Right lobe of liver (tissue), 6 donors: ENCODE measurements around the gene MS4A15. TPM values are rescaled to one million over a fixed set of nuclear protein-coding genes. Genes with fewer than 3 reads are reported as not detected.

ENCODE experiments used
- ATAC-seq, 4 donors: fragments of 200-7000 bp; cut with Tn5 transposase; one replicate each; pipeline ENCODE4 v1.9.1; 2020; ENCODE audit warnings: mild to moderate bottlenecking in 4 of 4, moderate library complexity in 4 of 4
- DNase-seq, 3 donors: peaks; one replicate each; pipeline ENCODE4 v3.0.0-alpha.2; 2020
- H3K27ac ChIP-seq, 3 donors: fragments of 200-600 bp; one replicate each; pipeline ENCODE4 v1.8.0; 2022
- H3K27me3 ChIP-seq, 2 donors: fragments of 200-600 bp; one replicate each; pipeline ENCODE4 v1.8.0; 2022
- H3K36me3 ChIP-seq, 4 donors: fragments of 200-600 bp; sonication (generic) in 1 of 4; one replicate each; pipeline versions ENCODE4 v1.5.1 to v1.8.0; 2017 to 2022; ENCODE audit warnings: control low read depth in 1 of 4
- H3K4me1 ChIP-seq, 4 donors: fragments of 200-600 bp; sonication (generic) in 1 of 4; one replicate each; pipeline versions ENCODE4 v1.5.1 to v1.8.0; 2017 to 2022; ENCODE audit warnings: control low read depth in 1 of 4
- H3K4me3 ChIP-seq, 3 donors: fragments of 200-600 bp; one replicate each; pipeline ENCODE4 v1.8.0; 2022
- H3K9me3 ChIP-seq, 4 donors: fragments of 200-600 bp; sonication (generic) in 1 of 4; one replicate each; pipeline versions ENCODE4 v1.5.1 to v1.8.0; 2017 to 2022; ENCODE audit warnings: control low read depth in 1 of 4
- POLR2A ChIP-seq: fragments of 450-650 bp; IDR thresholded peaks from one replicate; pipeline ENCODE4 v1.6.1; 2017; ENCODE audit warnings: antibody characterized with exemption, mild to moderate bottlenecking
- WGBS: methylation state at CpG from one replicate; pipeline ENCODE4 v1.1.6; 2018; ENCODE audit warnings: low coverage, low lambda C conversion rate; ENCODE audit not compliant: insufficient coverage; ENCODE audit errors: missing lambda C conversion rate; 5-methylcytosine and 5-hydroxymethylcytosine counted together
- intact Hi-C, 2 donors: fragments of 100-400 bp; cut with DNase I; formaldehyde crosslinking; loops; one replicate each; pipeline versions ENCODE4 v1.11.2 to v1.14.1; 2022
- total RNA-seq, 6 experiments: library from RNA; depleted of rRNA in 2 of 6; stranded (reverse); fragments of >200 nt in 2 of 6; fragmentation: NEBNext Ultra II Directional in 3 of 6; extraction: Animal tissue kit (Norgen Biotek cat#: 25700) in 3 of 6; gene quantifications; one replicate each; pipeline versions ENCODE4 v1.1.0 to v1.2.4, GENCODE V29; 2016 to 2023
- TF ChIP-seq, protein P1 (sequence below), 4 donors: fragments of 200-600 bp in 3 of 4; fragments of 450-650 bp in 1 of 4; IDR thresholded peaks; one replicate each; pipeline versions ENCODE4 v1.5.1 to v1.8.0; 2016 to 2022; ENCODE audit warnings: antibody characterized with exemption in 4 of 4, mild to moderate bottlenecking in 2 of 4
- donor health status: DM: no; HTN: yes; CAD: no.
- donor health status: DM: no; HTN: no; CAD: no.
- donor health status: DM: no; HTN: no; CAD: no.
- donor health status: DM: no; HTN: yes; CAD: no.
- donor health status: DM: no; HTN: yes; CAD: no.

Gene MS4A15
- total RNA-seq, 6 experiments from 2014 or later = not detected

DNA sequence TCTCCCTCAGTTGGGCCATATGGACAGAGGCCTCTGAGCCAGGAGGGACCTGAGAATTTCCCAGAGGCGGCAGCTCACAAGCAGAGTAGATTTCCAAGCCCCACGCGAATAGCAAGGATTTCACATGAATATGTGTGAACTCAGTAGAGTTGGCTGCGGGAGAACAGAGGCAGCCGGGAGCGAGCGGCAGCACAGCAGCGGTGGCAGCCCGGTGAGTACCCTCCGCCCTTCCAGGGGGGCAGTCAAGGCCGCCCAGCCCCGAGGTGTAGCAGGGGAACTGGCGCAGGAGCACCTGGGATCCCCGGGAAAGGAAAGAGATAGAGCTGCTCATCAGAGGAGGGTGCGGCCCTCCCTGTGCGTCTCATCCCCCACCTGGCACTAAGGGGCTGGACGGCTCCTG, 8.4 kb upstream of the MS4A15 start:
- intact Hi-C loops = no loop called here
- H3K4me1 ChIP-seq = no peaks in the 10 kb centered on the region
- ATAC-seq = no peak
- H3K36me3 ChIP-seq = no peaks in the 10 kb centered on the region
- TF ChIP-seq, protein P1, sequence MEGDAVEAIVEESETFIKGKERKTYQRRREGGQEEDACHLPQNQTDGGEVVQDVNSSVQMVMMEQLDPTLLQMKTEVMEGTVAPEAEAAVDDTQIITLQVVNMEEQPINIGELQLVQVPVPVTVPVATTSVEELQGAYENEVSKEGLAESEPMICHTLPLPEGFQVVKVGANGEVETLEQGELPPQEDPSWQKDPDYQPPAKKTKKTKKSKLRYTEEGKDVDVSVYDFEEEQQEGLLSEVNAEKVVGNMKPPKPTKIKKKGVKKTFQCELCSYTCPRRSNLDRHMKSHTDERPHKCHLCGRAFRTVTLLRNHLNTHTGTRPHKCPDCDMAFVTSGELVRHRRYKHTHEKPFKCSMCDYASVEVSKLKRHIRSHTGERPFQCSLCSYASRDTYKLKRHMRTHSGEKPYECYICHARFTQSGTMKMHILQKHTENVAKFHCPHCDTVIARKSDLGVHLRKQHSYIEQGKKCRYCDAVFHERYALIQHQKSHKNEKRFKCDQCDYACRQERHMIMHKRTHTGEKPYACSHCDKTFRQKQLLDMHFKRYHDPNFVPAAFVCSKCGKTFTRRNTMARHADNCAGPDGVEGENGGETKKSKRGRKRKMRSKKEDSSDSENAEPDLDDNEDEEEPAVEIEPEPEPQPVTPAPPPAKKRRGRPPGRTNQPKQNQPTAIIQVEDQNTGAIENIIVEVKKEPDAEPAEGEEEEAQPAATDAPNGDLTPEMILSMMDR (IDR thresholded peaks at IDR 0.05) = no peak
- TF ChIP-seq POLR2A = no peak
- no peak overlapping the region for H3K27ac ChIP-seq
- 82% methylated on average over 3 of the region's 17 CpGs for WGBS
- H3K27me3 ChIP-seq = no peaks in the 10 kb centered on the region
- H3K9me3 ChIP-seq = no peaks in the 10 kb centered on the region
- H3K4me3 ChIP-seq = no peak overlapping the region
- no peak for DNase-seq

DNA sequence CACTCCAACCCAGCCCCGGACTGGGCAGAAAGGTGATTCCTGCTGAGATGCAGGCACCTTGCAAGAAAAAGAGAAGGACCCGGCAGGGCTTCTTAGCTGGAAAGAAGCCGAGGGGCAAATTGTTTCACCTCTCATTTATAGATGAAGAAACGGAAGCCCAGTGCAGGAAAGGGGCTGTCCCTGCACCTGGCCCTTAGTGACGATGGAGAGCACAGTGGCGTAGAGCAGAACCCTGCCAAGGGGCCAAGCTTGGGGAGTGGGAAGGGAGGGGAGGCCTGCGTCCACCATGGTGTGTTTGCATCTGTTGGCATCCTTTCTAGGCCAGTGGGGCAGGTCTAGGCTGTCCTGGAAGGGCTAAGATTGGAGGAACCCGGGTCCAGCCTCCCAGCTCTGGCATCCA, 7.8 kb upstream of the MS4A15 start:
- intact Hi-C loops = no loop called here
- H3K27ac ChIP-seq = no peak overlapping the region

DNA sequence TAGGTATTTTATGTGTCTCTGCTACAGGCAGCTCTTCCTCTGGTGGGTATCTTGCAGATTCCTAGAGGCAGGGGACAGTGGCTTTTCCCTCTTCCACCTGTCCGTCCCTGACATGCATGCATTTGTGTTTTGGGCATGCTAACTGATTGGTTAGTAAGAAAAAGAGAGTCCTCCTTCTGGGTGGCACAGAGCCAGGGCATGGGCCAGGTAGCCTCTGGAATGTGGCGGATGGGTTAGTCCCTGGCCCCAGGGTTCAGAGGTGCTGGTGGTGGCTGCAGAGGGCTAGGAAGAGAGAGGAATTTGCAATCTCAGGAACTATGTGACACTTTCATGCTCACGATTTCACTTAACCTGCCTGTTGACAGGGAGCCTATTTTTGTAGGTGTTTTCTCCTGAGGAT, 5.8 kb upstream of the MS4A15 start:
- ATAC-seq (no peak), DNase-seq (no peak)
- no peaks in the 10 kb centered on the region for H3K36me3 ChIP-seq
- H3K9me3 ChIP-seq = no peaks in the 10 kb centered on the region
- intact Hi-C loops = no loop called here
- no peaks in the 10 kb centered on the region for H3K27me3 ChIP-seq
- no peak overlapping the region for H3K4me3 ChIP-seq
- no peak for TF ChIP-seq POLR2A
- TF ChIP-seq, protein P1 (IDR thresholded peaks at IDR 0.05) = no peak
- H3K27ac ChIP-seq = no peak overlapping the region
- H3K4me1 ChIP-seq = no peaks in the 10 kb centered on the region
- WGBS = 45% methylated on average over 2 of the region's 3 CpGs

More for the DNA sequence above, 7.8 kb upstream of the MS4A15 start:
- no peak for ATAC-seq
- Histone ChIP-seq H3K4me1 (no peaks in the 10 kb centered on the region), H3K4me3 (no peak overlapping the region), H3K36me3 (no peaks in the 10 kb centered on the region), H3K9me3 (no peaks in the 10 kb centered on the region), H3K27me3 (no peaks in the 10 kb centered on the region)
- WGBS = 57% methylated on average over 7 of the region's 8 CpGs
- no peak for DNase-seq
- TF ChIP-seq POLR2A = no peak
- TF ChIP-seq, protein P1 (IDR thresholded peaks at IDR 0.05) = no peak

DNA sequence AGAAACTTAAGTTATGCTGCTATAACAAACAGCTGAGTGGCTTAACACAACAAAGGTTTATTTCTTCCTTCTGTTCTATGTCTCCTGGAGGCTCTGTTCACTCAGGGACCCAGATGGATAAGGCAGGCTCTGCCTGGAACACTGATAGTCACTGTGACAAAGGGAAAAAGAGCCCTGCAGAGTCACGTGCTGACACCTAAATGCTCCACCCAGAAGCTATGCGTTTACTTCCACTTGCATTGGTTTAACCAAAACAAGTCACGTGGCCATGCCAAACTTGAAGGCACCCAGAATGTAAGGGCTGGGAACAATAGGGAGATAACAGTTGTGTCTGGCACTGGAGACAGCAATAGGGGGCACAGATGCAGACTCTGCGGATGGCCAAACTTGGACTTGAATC, 3.4 kb upstream of the MS4A15 start:
- Histone ChIP-seq H3K27me3 (no peaks in the 10 kb centered on the region), H3K4me3 (no peak overlapping the region), H3K36me3 (no peaks in the 10 kb centered on the region), H3K9me3 (no peaks in the 10 kb centered on the region), H3K27ac (no peak overlapping the region), H3K4me1 (no peaks in the 10 kb centered on the region)
- intact Hi-C loops = no loop called here
- WGBS = 48% methylated on average over 4 of the region's 4 CpGs
- no peak for DNase-seq
- no peak for ATAC-seq
- no peak for TF ChIP-seq POLR2A
- TF ChIP-seq, protein P1 (IDR thresholded peaks at IDR 0.05) = no peak

DNA sequence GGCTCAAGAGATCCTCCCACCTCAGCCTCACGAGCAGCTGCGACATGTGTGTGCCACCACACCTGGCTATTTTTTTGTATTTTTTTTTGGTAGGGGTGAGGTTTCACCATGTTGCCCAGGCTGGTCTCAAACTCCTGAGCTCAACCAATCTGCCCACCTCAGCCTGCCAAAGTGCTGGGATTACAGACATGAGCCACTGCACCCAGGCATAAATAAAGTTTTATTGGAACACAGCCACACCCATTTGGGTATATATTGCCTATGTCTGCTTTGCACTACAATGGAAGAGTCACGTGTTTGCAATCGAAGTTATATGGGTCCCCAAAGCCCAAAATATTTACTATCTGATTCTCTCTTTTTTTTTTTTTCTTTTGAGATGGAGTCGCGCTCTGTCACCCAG, 1.8 kb upstream of the MS4A15 start:
- WGBS = 76% methylated on average over 6 of the region's 6 CpGs
- no peak overlapping the region for H3K4me3 ChIP-seq

More for the DNA sequence above, 1.8 kb upstream of the MS4A15 start:
- Histone ChIP-seq H3K36me3 (no peaks in the 10 kb centered on the region), H3K4me1 (no peaks in the 10 kb centered on the region), H3K9me3 (no peaks in the 10 kb centered on the region), H3K27me3 (no peaks in the 10 kb centered on the region), H3K27ac (no peak overlapping the region)
- ATAC-seq = no peak
- TF ChIP-seq POLR2A = no peak
- TF ChIP-seq, protein P1 (IDR thresholded peaks at IDR 0.05) = no peak
- intact Hi-C loops = no loop called here
- no peak for DNase-seq
